ENCODE results near the gene EXOC4. TPM values are rescaled to one million over a fixed set of nuclear protein-coding genes. Genes with fewer than 3 reads are reported as not detected.
"Not testable (repeated sequence)": the region's sequence is repeated elsewhere in the genome, so short reads cannot be mapped to it uniquely, and the experiment has no call there.

EXOC4 gene
- total and polyA plus RNA-seq, 2 experiments from 2014 or later, result 23.9 to 51.7 TPM

- Histone ChIP-seq H3K79me2 (ENCODE audit: insufficient read depth) (no peaks in the 10 kb centered on the region), H3K4me2 (ENCODE audit: unreplicated experiment) (no peak overlapping the region), H3K9me2 (ENCODE audit: insufficient read depth) (no peaks in the 10 kb centered on the region), H4K20me1 (ENCODE audit: insufficient read depth) (no peaks in the 10 kb centered on the region), H3K9me3 (ENCODE audit: low read depth) (no peaks in the 10 kb centered on the region), H3K4me3 (no peak overlapping the region), H3K36me3 (ENCODE audit: low read depth) (no peaks in the 10 kb centered on the region), H2AFZ (no peak overlapping the region), H3K27ac (no peak overlapping the region), H3K9ac (no peak overlapping the region), H3K27me3 (replicated peaks; ENCODE audit: insufficient read depth) (no peaks in the 10 kb centered on the region), H3F3A (ENCODE audit: insufficient read depth) (no peaks in the 10 kb centered on the region), H3K4me1 (ENCODE audit: insufficient read depth) (no peaks in the 10 kb centered on the region)
- in situ Hi-C loops (cut with MboI), result no loop called here
- 33 to 40% methylated on average over 1 of the region's 1 CpG for WGBS, 2 experiments (ENCODE audit: low coverage in 1 of 2, low lambda C conversion rate in 2 of 2, missing lambda C conversion rate in 2 of 2)
- TF ChIP-seq EZH2 (IDR thresholded peaks at IDR 0.05; ENCODE audit: insufficient read depth, poor library complexity, severe bottlenecking) (no peak), EZH2phosphoT487 (IDR thresholded peaks at IDR 0.05; ENCODE audit: insufficient read depth, low read depth) (no peak)
- no peak for DNase-seq
Observed at GRCh38 chr7:134075799-134076198, 822.9 kb downstream of the EXOC4 start.

- H3K27ac ChIP-seq; DNase-seq; H3K4me2 ChIP-seq (ENCODE audit: unreplicated experiment); H2AFZ ChIP-seq; H3K36me3 ChIP-seq (ENCODE audit: low read depth); H3K4me3 ChIP-seq; H3K27me3 ChIP-seq (replicated peaks; ENCODE audit: insufficient read depth); H3K9ac ChIP-seq; H3K79me2 ChIP-seq (ENCODE audit: insufficient read depth); H3F3A ChIP-seq (ENCODE audit: insufficient read depth); H4K20me1 ChIP-seq (ENCODE audit: insufficient read depth); H3K9me3 ChIP-seq (ENCODE audit: low read depth); in situ Hi-C loops (cut with MboI); H3K9me2 ChIP-seq (ENCODE audit: insufficient read depth); H3K4me1 ChIP-seq (ENCODE audit: insufficient read depth): not testable (repeated sequence)
- 92 to 97% methylated on average over 2 of the region's 2 CpGs for WGBS, 2 experiments (ENCODE audit: low coverage in 1 of 2, low lambda C conversion rate in 2 of 2, missing lambda C conversion rate in 2 of 2)
Observed at GRCh38 chr7:134077560-134077959, 824.7 kb downstream of the EXOC4 start.

- Histone ChIP-seq H3K27ac (no peak overlapping the region), H3K9ac (no peak overlapping the region), H3K9me3 (ENCODE audit: low read depth) (no peaks in the 10 kb centered on the region), H3K79me2 (ENCODE audit: insufficient read depth) (no peaks in the 10 kb centered on the region), H2AFZ (no peak overlapping the region), H3F3A (ENCODE audit: insufficient read depth) (no peaks in the 10 kb centered on the region), H4K20me1 (ENCODE audit: insufficient read depth) (no peaks in the 10 kb centered on the region), H3K36me3 (ENCODE audit: low read depth) (no peaks in the 10 kb centered on the region), H3K27me3 (replicated peaks; ENCODE audit: insufficient read depth) (no peaks in the 10 kb centered on the region), H3K4me1 (ENCODE audit: insufficient read depth) (peaks cover 5% of the 10 kb centered on the region; the same call in 1 of the 2 replicates), H3K9me2 (ENCODE audit: insufficient read depth) (no peaks in the 10 kb centered on the region), H3K4me2 (ENCODE audit: unreplicated experiment) (no peak overlapping the region), H3K4me3 (no peak overlapping the region)
- in situ Hi-C loops (cut with MboI), result no loop called here
- 70 to 79% methylated on average over 2 of the region's 2 CpGs for WGBS, 2 experiments (ENCODE audit: low coverage in 1 of 2, low lambda C conversion rate in 2 of 2, missing lambda C conversion rate in 2 of 2)
- DNase-seq, result no peak
- TF ChIP-seq EZH2 (IDR thresholded peaks at IDR 0.05; ENCODE audit: insufficient read depth, poor library complexity, severe bottlenecking), result no peak
Observed at GRCh38 chr7:134078991-134079390, 826.1 kb downstream of the EXOC4 start.

- Histone ChIP-seq H3K27me3 (replicated peaks; ENCODE audit: insufficient read depth) (no peaks in the 10 kb centered on the region), H3F3A (ENCODE audit: insufficient read depth) (no peaks in the 10 kb centered on the region), H3K4me2 (ENCODE audit: unreplicated experiment) (no peak overlapping the region), H4K20me1 (ENCODE audit: insufficient read depth) (no peaks in the 10 kb centered on the region), H2AFZ (no peak overlapping the region), H3K9ac (no peak overlapping the region), H3K9me3 (ENCODE audit: low read depth) (no peaks in the 10 kb centered on the region), H3K36me3 (ENCODE audit: low read depth) (no peaks in the 10 kb centered on the region), H3K79me2 (ENCODE audit: insufficient read depth) (no peaks in the 10 kb centered on the region), H3K4me3 (no peak overlapping the region), H3K9me2 (ENCODE audit: insufficient read depth) (no peaks in the 10 kb centered on the region), H3K27ac (no peak overlapping the region), H3K4me1 (ENCODE audit: insufficient read depth) (peaks cover 5% of the 10 kb centered on the region; the same call in 1 of the 2 replicates)
- TF ChIP-seq EZH2 (IDR thresholded peaks at IDR 0.05; ENCODE audit: insufficient read depth, poor library complexity, severe bottlenecking) (no peak), EZH2phosphoT487 (IDR thresholded peaks at IDR 0.05; ENCODE audit: insufficient read depth, low read depth) (no peak)
- 73 to 85% methylated on average over 1 of the region's 1 CpG for WGBS, 2 experiments (ENCODE audit: low coverage in 1 of 2, low lambda C conversion rate in 2 of 2, missing lambda C conversion rate in 2 of 2)
- in situ Hi-C loops (cut with MboI), result no loop called here
- DNase-seq, result no peak
Observed at GRCh38 chr7:134081695-134082094, 828.8 kb downstream of the EXOC4 start.

GRCh38 chr7:134083766-134084487, 831.0 kb downstream of the EXOC4 start:
- 53 to 59% methylated on average over 3 of the region's 3 CpGs for WGBS, 2 experiments (ENCODE audit: low coverage in 1 of 2, low lambda C conversion rate in 2 of 2, missing lambda C conversion rate in 2 of 2)
- H3K27ac ChIP-seq, result no peak overlapping the region
- DNase-seq, result peak; percentile 61

More at GRCh38 chr7:134083766-134084487, 831.0 kb downstream of the EXOC4 start:
- Histone ChIP-seq H3K79me2 (ENCODE audit: insufficient read depth) (no peaks in the 10 kb centered on the region), H3K4me1 (ENCODE audit: insufficient read depth) (peaks cover 5% of the 10 kb centered on the region; the same call in 1 of the 2 replicates), H4K20me1 (ENCODE audit: insufficient read depth) (no peaks in the 10 kb centered on the region), H3K36me3 (ENCODE audit: low read depth) (no peaks in the 10 kb centered on the region), H3K9me2 (ENCODE audit: insufficient read depth) (no peaks in the 10 kb centered on the region), H3K4me2 (ENCODE audit: unreplicated experiment) (no peak overlapping the region), H3K9me3 (ENCODE audit: low read depth) (no peaks in the 10 kb centered on the region), H3K4me3 (no peak overlapping the region), H2AFZ (no peak overlapping the region), H3F3A (ENCODE audit: insufficient read depth) (no peaks in the 10 kb centered on the region), H3K27me3 (replicated peaks; ENCODE audit: insufficient read depth) (no peaks in the 10 kb centered on the region), H3K9ac (no peak overlapping the region)
- no peak for TF ChIP-seq EZH2phosphoT487 (IDR thresholded peaks at IDR 0.05; ENCODE audit: insufficient read depth, low read depth)
- TF ChIP-seq EZH2 (IDR thresholded peaks at IDR 0.05; ENCODE audit: insufficient read depth, poor library complexity, severe bottlenecking), result no peak
- in situ Hi-C loops (cut with MboI), result no loop called here
